GM21447 (cell line): ENCODE results near the gene MYO6.
A peak's percentile ranks its signal among the peaks of the same experiment; 100 is the strongest.
"Not testable (repeated sequence)": the region's sequence is repeated elsewhere in the genome, so short reads cannot be mapped to it uniquely, and the experiment has no call there.

ENCODE experiments used
- ATAC-seq: cut with Tn5 transposase; IDR thresholded peaks from one replicate; pipeline ENCODE4 v1.9.1; 2021; ENCODE audit not compliant: unreplicated experiment

The MYO6 gene

DNA sequence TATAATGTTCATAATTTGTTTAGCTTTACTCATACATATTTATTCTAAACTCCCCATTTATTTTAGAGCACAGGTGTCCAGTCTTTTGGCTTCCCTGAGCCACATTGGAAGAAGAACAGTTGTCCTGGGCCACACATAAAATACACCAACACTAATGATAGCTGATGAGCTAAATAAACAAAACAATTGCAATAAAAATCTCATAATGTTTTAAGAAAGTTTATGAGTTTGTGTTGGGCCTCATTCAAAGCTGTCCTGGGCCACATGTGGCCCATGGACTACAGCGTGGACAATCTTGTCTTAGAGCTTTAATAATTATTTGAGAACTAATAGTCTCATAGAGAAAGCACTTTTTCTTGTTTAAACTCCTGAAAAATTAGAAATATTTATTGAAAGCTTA is 131.3 kb downstream of the MYO6 start:
- no peak for ATAC-seq

DNA sequence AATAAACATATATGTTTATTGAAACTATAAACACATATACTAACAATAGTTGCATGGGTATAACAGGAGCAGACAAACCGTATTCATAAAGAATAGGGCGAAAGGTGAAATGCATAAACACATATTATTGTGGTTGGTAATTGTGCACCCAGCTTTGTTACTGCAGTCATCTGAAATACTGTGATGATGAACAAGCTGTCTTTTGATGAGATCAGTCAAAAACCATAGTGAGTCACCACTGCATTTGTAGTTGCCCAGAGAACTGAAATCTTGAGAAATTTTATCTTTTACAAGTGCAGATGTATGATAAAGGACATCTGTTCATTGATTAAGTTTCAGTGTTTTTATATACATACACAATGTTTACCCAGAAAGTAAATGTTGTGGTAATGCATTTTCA is 133.7 kb downstream of the MYO6 start:
- ATAC-seq: no peak

GRCh38 chr6:75884822-75885221 is 135.8 kb downstream of the MYO6 start:
- no peak for ATAC-seq

DNA sequence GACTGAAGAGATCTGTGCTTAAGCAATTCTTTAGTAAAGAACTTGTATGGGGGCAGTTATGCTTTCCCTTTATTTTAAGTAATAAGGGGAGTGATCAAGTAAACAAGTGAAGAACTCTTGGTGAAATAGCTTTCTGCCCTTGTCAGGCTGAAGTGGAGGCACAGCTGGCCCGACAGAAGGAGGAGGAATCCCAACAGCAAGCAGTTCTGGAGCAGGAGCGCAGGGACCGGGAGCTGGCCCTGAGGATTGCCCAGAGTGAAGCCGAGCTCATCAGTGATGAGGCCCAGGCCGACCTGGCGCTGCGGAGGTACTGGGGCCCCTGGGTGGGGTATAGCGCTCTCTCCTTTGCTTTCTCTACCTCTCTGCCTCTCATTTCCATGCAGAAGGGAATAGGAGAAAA is 143.3 kb downstream of the MYO6 start:
- no peak for ATAC-seq

DNA sequence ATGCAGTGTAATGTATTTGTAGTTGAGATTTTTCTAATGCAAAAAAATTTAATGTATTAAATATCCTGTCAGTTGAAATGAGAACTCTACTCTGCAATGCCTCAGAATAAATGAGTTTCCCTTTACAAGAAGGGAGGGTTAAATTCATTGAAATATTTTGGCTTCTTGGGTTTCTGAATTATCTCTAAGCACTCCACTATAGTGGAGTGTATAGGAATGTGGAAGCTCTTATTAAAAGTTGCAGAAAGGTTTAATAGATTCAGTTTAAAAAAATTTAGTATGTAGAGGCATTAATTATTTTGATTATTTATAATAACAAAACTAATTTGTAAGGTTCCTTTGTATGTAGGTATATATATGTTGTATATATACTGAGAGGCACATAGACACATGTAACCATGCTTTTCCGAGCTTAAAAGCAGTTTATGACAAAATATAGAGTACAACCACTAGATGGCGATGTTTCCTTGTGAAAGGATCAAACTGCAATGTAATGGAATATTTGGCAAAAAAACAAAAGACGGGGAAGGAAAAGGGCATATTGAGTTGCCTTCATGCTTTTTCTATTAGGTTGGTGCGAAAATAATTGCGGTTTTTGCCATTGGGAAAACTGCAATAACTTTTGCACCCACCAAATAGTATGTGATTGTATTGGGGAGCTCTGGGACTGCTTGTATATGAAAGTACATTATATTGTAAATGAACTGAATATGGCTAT is 144.2 kb downstream of the MYO6 start:
- ATAC-seq: peak; percentile 76

- ATAC-seq: no peak
Measured at GRCh38 chr6:75893776-75894152, 144.7 kb downstream of the MYO6 start.

- no peak for ATAC-seq
Measured at GRCh38 chr6:75896526-75896925, 147.5 kb downstream of the MYO6 start.

DNA sequence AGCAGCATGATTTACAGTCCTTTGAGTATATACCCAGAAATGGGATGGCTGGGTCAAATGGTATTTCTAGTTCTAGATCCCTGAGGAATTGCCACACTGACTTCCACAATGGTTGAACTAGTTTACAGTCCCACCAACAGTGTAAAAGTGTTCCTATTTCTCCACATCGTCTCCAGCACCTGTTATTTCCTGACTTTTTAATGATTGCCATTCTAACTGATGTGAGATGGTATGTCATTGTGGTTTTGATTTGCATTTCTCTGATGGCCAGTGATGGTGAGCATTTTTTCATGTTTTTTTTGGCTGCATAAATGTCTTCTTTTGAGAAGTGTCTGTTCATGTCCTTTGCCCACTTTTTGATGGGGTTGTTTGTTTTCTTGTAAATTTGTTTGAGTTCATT is 151.2 kb downstream of the MYO6 start:
- ATAC-seq: not testable (repeated sequence)

- not testable (repeated sequence) for ATAC-seq
Measured at GRCh38 chr6:75905129-75905528, 156.1 kb downstream of the MYO6 start.

GRCh38 chr6:75906871-75907270 is 157.8 kb downstream of the MYO6 start:
- no peak for ATAC-seq

DNA sequence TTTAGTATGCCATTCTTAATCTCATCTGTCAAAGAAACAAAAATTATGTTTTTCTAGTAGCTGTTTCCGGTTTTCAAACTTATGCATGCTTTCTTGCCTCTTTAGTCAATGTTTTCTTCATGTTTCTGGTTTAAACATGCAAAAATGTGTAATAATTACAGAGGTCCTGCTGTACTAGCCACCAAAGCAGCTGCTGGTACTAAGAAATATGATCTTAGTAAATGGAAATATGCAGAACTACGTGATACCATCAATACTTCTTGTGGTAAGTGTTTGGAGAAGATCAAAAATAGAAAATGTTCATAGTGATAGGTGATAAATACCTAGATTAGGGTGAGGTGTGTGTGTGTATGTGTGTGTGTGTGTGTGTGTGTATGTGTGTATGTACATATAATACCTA is 158.4 kb downstream of the MYO6 start:
- no peak for ATAC-seq

- ATAC-seq: no peak
Measured at GRCh38 chr6:75913040-75913439, 164.0 kb downstream of the MYO6 start.

- no peak for ATAC-seq
Measured at GRCh38 chr6:75922226-75922625, 173.2 kb downstream of the MYO6 start.

DNA sequence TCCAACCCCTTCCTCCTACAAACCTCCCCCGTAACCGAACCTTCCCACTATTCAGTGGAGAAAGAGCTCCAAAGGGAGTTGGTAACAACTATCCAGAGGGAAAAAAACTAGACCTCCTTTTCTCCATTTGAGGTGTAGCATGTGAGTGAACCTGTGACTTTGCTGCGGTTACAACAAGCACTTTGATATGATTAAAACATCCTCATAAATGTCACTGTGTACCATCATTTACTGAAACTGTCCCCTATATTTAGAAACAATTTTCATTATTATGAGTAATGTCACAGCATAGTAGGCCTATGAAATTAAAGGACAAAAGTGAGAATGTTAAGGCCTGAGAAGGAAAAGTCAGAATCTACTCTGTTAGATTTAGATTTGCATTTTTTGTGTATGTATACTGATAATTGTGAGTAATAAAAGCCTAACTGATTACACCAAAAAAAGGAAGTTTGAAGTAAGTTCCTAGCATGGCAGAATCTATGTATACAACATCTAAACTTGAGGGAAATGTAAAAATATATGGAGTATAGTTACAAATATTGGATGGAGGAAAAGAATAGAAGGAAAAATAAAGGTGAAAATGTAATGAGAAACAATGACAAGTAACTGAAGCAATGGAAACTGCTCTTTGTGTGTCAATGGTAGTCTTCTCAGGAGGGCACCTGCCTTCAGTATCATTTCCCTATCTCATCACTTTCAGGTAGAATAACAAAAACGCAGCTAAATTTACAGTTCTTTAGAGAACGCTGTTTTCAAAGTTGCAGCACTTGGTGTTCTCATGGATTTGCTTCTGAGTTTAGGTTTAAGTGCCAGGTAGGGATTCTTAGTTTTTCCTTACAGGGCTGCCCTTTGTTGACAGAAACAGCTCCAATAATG is 177.5 kb downstream of the MYO6 start:
- no peak for ATAC-seq

DNA sequence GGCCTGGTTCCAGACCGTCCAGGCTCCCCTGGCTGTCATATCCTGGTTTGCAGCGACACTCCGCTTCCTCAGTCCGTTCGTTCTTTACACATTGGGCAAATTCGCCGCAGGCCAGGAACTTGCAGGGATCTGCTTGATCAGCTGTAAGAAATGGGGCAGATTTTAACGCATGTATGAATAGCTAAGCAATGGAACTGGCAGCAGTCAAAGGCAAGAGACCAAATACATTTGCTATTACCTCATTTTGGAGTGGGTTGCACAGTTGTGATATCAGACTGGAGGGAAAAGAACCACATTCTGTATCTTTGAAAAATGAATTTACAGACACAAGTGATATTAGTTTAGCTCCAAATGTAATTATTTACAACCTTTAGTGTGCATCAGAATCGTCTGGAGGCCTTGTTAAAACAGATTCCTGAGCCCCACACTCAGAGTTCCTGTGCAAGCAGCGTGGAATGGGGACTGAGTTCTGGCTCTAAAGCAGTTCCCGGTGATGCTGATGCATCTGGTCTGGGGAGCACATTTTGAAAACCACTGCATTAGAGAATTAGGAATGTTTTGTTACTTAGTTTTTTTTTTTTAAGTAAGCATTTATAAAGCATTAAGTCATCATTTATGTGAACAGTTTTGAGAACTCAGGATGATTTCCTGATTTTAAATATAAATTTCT is 182.1 kb downstream of the MYO6 start:
- no peak for ATAC-seq

GRCh38 chr6:75932067-75932466 is 183.0 kb downstream of the MYO6 start:
- no peak for ATAC-seq

DNA sequence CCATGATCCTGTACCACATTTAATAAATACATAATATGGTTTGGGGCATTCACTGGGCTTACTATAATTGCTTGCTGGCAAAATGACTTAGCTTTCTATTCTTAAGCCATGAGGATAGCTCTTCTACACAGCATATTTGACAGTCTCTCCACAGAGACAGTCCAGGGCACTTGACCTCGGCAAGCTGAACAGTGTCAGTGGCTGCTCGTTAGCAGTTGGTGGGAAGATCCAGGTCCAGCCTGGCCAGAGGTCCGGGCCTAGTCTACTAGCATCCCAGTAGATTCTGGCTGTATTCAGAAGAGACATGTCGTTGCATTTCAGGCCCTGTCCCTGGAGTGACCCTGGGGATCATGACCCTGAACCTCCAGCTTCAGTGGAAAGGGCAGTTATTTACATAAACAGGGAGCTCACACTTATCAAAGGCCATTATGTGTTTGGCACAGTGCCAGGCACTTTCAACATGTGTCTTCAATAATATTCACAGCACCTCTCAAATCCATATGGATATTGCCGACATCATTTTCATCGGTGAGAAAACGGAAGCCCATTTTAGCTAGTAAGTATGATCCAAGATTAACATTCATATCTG is 184.4 kb downstream of the MYO6 start:
- ATAC-seq: no peak

- ATAC-seq: peak; percentile 87
Measured at GRCh38 chr6:75934643-75935472, 185.8 kb downstream of the MYO6 start.

DNA sequence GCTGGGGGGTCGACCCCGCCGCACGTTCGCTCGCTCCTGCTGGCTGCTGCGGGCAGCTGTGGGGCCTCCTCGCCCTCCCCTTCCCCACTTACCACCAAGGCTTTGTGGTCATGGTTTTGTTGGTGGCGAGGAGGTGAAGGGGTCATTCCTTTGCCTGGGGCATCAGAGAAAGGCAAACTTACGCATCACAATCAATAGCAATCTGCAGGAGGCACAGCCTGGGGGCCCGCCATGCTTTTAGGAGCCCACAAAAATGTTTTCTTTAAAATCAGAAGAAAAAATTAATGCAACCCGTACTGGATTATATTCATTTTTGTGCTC is 186.4 kb downstream of the MYO6 start:
- ATAC-seq: no peak

GRCh38 chr6:75936682-75937081 is 187.6 kb downstream of the MYO6 start:
- ATAC-seq: no peak

DNA sequence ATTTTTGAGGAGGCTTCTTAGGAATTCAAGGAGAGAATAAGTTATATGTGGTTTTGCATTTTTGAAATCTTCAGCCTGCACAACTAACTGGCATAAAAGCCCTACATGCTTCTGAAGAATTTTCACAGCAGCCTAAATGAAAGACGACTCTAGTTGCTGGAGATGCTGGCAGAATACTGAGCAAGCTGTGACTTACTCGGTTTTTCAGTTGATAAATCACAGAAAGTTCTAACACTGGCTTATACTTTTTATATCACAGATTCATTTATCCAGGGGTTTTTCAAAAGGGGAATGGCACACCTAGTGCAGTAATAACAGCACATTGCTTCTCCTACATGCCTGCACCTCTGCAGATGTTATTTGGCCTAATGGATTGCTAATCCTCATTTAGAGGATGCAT is 188.8 kb downstream of the MYO6 start:
- ATAC-seq: no peak
